Breast epithelium (tissue), 3 donors: Measurements from ENCODE around the gene WDR70.

Source experiments
- CTCF ChIP-seq, 3 donors: fragments of 450-650 bp; IDR thresholded peaks; one replicate each; pipeline ENCODE4 v1.5.1; 2016 to 2017; ENCODE audit warnings: antibody characterized with exemption in 3 of 3, mild to moderate bottlenecking in 3 of 3, moderate library complexity in 3 of 3
- POLR2A ChIP-seq: fragments of 450-650 bp; IDR thresholded peaks from one replicate; pipeline ENCODE4 v1.6.1; 2016; ENCODE audit warnings: antibody characterized with exemption, mild to moderate bottlenecking, moderate library complexity
- POLR2AphosphoS5 ChIP-seq, 3 donors: sonication (generic); formaldehyde crosslinking; IDR thresholded peaks; one replicate each; pipeline ENCODE4 v1.6.1; 2017; ENCODE audit warnings: antibody characterized with exemption in 3 of 3

- no peak for TF ChIP-seq CTCF (IDR thresholded peaks at IDR 0.05)
- no peak for TF ChIP-seq POLR2A
- no peak for TF ChIP-seq POLR2AphosphoS5 (IDR thresholded peaks at IDR 0.05)
These were observed 345.4 kb downstream of the WDR70 start for GRCh38 chr5:37724395-37725125.
